Ovary (tissue), 3 donors: Measurements from ENCODE around the gene RNF135.

Experiments used
- CTCF ChIP-seq, 3 donors: fragments of 450-650 bp in 2 of 3; fragments of 200-600 bp in 1 of 3; IDR thresholded peaks; one replicate each; pipeline versions ENCODE4 v1.5.1 to v1.8.0; 2016 to 2022; ENCODE audit warnings: antibody characterized with exemption in 3 of 3, mild to moderate bottlenecking in 1 of 3
- EP300 ChIP-seq: sonication (generic); formaldehyde crosslinking; IDR thresholded peaks from one replicate; pipeline ENCODE4 v1.6.1; 2017; ENCODE audit warnings: antibody characterized with exemption
- POLR2A ChIP-seq: fragments of 450-650 bp; IDR thresholded peaks from one replicate; pipeline ENCODE4 v1.6.1; 2017; ENCODE audit warnings: antibody characterized with exemption, mild to moderate bottlenecking, moderate library complexity
- donor health status: DM: no; HTN: no; CAD: no.

GRCh38 chr17:30997270-30997669 lies 26.4 kb downstream of the RNF135 start:
- TF ChIP-seq EP300 (no peak), CTCF (IDR thresholded peaks at IDR 0.05) (no peak), POLR2A (no peak)
